Anterior cingulate cortex (tissue), 58 donors: Measurements from ENCODE around the gene GJB2.

Source experiments
- DNase-seq, 58 donors: peaks; one replicate each; lab custom pipeline; 2025; lab: John Stamatoyannopoulos, UW

GJB2 gene

DNA sequence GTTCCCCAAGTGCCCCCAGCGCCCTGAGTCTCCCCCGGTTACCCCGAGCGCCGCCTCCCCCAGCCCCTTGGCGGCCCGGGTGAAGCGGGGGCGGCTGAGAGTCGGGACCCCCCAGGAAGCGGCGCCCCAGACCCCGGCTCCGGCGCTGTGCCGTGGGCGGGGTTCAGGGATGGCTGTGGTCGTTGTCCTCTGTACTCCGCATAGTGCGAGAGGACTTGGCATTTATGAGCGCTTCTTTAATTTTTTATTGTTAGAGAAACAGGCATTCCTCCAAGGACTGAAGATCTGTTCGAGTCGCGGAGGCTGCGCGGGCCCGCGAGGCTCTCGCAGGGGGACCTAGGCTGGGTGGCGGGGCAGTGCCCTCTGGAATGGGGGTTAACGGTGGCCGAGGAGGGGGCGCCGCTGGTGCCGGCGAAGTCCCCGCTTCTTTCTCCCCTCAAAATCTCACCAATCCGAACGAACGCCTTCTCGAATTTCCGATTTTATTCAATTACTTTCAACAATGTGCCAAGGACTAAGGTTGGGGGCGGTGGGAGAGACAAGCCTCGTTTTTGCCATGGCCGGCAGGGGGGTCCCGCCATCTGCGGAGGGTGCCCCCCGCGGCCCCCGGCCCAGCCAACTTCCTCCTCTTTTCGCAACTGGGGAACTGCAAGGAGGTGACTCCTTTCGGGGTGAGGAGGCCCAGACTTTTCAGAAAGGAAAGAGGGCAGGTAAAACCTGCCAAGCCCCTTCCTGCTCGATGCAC is 596 bp upstream of the GJB2 start:
- no peak for DNase-seq

GRCh38 chr13:20192158-20192835 is 441 bp downstream of the GJB2 start:
- DNase-seq: peak in 4 of 58 donors; percentile 7 to 26 (median 8)

GRCh38 chr13:20191311-20192157 is 1.2 kb downstream of the GJB2 start:
- no peak for DNase-seq

- DNase-seq: no peak
These were observed 2.0 kb downstream of the GJB2 start for GRCh38 chr13:20190481-20191310.

- DNase-seq: no peak
These were observed 2.7 kb downstream of the GJB2 start for GRCh38 chr13:20190076-20190475.

DNA sequence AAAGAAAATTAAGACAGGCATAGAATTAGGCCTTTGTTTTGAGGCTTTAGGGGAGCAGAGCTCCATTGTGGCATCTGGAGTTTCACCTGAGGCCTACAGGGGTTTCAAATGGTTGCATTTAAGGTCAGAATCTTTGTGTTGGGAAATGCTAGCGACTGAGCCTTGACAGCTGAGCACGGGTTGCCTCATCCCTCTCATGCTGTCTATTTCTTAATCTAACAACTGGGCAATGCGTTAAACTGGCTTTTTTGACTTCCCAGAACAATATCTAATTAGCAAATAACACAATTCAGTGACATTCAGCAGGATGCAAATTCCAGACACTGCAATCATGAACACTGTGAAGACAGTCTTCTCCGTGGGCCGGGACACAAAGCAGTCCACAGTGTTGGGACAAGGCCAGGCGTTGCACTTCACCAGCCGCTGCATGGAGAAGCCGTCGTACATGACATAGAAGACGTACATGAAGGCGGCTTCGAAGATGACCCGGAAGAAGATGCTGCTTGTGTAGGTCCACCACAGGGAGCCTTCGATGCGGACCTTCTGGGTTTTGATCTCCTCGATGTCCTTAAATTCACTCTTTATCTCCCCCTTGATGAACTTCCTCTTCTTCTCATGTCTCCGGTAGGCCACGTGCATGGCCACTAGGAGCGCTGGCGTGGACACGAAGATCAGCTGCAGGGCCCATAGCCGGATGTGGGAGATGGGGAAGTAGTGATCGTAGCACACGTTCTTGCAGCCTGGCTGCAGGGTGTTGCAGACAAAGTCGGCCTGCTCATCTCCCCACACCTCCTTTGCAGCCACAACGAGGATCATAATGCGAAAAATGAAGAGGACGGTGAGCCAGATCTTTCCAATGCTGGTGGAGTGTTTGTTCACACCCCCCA is 3.8 kb downstream of the GJB2 start:
- DNase-seq: no peak

- DNase-seq: no peak
These were observed 6.0 kb downstream of the GJB2 start for GRCh38 chr13:20186771-20187170.

GRCh38 chr13:20185366-20186056 is 7.2 kb downstream of the GJB2 start:
- DNase-seq: no peak

GRCh38 chr13:20182231-20182846 is 10.4 kb downstream of the GJB2 start:
- peak in 25 of 58 donors; percentile 6 to 78 (median 23) for DNase-seq

- DNase-seq: no peak
These were observed 11.6 kb downstream of the GJB2 start for GRCh38 chr13:20181188-20181587.

DNA sequence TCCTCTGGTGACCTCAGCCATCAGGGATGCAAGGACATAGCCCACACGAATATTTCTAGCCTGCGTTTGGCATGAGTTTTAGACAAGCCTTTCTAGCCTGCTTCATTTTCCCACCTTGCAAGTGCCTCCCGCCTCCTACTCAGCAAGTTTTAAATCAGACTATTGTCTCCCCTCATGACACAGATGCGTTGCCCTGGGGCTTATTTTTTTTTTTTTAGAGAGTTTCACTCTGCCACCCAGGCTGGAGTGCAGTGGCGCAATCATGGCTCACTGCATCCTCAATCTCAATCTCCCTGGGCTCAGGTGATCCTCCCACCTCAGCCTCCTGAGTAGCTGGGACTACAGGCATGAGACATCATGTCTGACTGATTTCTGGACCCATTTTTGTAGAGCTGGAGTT is 14.6 kb downstream of the GJB2 start:
- DNase-seq: no peak

GRCh38 chr13:20177049-20177831 is 15.5 kb downstream of the GJB2 start:
- no peak for DNase-seq

DNA sequence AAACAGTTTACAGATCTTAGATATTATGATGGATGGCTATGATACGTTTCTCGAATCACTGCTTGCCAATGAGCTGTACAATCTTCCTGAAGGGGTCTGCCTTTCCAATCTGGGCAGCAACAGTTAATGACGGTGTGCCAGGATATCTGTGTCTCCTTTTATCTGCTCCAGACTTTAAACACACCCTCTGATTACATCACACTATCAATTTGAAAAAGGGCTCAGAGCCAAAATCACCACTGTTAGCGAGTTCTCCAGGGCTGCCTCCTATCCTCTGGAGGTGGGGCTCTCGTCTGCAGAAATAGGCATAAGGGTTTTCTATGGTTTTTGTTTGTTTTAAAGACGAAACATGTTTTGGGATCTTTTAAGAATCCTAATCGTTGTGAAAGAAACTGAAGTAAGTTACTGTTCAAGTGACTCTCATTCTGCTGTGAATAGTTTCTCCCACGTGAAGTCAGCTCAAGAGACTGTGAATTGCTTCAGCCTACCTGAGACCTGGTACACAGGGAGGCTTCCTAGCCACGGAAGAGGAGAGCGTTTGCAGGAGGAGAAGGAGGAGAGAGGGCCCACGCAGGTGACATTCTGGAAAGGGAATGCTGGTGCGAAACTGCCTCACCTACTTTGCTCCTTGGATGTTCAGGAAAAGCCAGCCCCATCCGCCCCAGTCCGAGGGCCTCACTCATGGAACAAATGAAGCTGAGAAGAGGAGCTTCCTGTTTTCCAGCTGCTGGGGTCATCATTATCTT is 16.7 kb downstream of the GJB2 start:
- no peak for DNase-seq

- DNase-seq: no peak
These were observed 17.3 kb downstream of the GJB2 start for GRCh38 chr13:20175406-20175794.

DNA sequence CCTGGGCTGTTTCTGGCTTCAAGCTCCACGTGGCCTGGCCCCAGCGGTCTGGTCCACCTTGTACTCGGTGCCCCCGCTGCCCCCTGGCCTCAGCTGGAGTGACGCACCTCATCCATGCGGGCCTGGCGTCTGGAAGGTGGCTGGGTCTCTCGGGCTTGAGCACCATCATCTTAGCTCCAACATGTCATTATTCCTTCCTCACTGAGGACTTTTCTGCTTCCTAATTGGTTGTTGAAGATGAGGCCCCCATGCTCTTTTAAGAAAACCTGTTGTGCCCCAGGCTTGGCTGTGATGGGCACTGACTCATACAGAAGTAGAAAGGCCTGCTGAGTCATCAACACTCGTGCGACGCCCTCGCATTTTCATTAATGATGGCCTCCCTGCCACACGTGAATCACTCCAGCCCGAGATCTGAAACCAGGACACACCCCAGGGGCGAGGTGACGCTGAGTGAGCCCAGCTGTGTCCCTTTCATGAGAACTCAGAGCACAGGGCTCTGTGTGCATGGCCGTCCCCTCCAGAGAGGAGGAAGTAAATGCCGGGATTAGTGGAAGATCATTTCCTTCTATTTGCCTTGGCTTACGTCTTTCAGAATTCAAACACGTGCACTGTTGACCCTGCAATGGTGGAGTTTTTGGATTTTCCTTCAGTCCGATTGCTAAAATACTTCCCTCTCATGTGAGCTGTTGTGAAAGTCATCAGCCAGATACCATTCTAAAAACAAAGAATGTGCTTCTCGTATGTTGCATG is 17.9 kb downstream of the GJB2 start:
- DNase-seq: peak in 1 of 58 donors; percentile 14
